Measurements from ENCODE around the gene ASTN2. TPM values are rescaled to one million over a fixed set of nuclear protein-coding genes. Genes with fewer than 3 reads are reported as not detected.

Gene ASTN2
- total RNA-seq, 1 donor from 2014 or later = 2.3 TPM

DNA sequence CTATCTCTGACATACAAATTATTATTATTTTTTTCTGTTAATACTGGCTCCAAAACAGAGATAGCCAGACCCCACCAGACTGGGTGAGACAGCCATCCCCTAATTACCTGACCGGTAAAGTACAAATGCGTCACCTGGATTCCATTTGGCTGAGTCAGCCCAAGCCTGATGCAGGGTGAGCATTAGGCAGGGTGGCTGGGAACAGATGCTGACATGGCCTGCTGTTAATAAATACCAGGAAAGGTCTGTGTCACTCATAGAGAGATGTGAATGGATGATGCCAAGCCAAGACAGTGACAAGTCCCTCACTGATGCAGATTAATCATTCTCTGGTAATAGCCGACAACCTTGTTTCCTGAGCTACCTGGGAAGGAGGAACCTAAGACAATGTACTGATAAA is 544.3 kb downstream of the ASTN2 start:
- TF ChIP-seq, protein P1, sequence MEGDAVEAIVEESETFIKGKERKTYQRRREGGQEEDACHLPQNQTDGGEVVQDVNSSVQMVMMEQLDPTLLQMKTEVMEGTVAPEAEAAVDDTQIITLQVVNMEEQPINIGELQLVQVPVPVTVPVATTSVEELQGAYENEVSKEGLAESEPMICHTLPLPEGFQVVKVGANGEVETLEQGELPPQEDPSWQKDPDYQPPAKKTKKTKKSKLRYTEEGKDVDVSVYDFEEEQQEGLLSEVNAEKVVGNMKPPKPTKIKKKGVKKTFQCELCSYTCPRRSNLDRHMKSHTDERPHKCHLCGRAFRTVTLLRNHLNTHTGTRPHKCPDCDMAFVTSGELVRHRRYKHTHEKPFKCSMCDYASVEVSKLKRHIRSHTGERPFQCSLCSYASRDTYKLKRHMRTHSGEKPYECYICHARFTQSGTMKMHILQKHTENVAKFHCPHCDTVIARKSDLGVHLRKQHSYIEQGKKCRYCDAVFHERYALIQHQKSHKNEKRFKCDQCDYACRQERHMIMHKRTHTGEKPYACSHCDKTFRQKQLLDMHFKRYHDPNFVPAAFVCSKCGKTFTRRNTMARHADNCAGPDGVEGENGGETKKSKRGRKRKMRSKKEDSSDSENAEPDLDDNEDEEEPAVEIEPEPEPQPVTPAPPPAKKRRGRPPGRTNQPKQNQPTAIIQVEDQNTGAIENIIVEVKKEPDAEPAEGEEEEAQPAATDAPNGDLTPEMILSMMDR (IDR thresholded peaks at IDR 0.05) = no peak
- Histone ChIP-seq H3K27me3 (no peaks in the 10 kb centered on the region), H3K4me1 (no peaks in the 10 kb centered on the region), H3K36me3 (no peaks in the 10 kb centered on the region), H3K27ac (no peak overlapping the region), H3K9me3 (no peaks in the 10 kb centered on the region), H3K4me3 (no peak overlapping the region)
- intact Hi-C loops (cut with DNase I) = no loop called here
- DNase-seq (ENCODE audit: low spot score in 2 of 2) = no peak

DNA sequence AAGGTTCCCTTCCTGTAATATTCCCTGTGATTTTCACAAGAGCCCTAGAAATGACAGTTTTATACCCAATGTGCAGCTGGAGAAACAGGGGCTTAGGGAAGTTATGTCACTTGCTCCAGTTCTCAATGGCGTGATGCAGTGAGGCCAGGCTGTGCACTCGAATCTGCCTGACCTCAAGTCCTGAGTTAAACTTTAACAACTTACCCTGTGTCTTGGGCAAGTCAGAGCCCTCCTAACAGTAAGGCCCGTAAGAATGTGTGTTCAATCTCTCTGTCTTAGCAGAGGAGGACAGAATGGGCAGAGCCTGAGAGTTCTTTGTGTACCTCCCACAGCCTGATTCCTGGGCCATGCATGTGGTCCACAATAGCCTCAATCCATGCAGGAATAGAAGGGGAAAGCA is 546.7 kb downstream of the ASTN2 start:
- Histone ChIP-seq H3K27me3 (no peaks in the 10 kb centered on the region), H3K27ac (no peak overlapping the region), H3K36me3 (no peaks in the 10 kb centered on the region), H3K4me3 (no peak overlapping the region), H3K9me3 (no peaks in the 10 kb centered on the region), H3K4me1 (no peaks in the 10 kb centered on the region)
- TF ChIP-seq, protein P1 (IDR thresholded peaks at IDR 0.05) = no peak
- intact Hi-C loops (cut with DNase I) = no loop called here
- DNase-seq (ENCODE audit: low spot score in 2 of 2) = no peak

DNA sequence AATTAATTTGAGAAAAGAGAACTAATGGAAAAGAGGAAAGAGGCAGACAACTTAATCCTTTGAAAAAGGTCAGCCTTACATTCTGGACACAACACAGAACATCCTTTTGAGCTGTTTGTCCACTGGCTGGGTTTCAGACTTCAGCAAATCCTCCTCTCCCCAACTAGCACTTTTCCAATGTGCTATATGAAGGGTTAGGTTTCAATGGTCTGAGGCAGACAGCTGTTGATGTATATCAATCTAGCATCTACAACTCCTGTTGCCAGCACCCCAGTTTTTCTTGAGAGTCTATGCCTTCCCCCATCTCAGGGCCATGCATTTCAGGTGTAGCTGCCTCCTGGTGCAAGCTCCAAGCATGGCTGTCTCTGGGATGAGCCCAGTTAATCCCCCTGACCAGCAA is 553.5 kb downstream of the ASTN2 start:
- TF ChIP-seq, protein P1 (IDR thresholded peaks at IDR 0.05) = no peak
- Histone ChIP-seq H3K4me1 (no peaks in the 10 kb centered on the region), H3K36me3 (no peaks in the 10 kb centered on the region), H3K27ac (no peak overlapping the region), H3K4me3 (no peak overlapping the region), H3K9me3 (no peaks in the 10 kb centered on the region), H3K27me3 (no peaks in the 10 kb centered on the region)
- DNase-seq (ENCODE audit: low spot score in 2 of 2) = no peak
- intact Hi-C loops (cut with DNase I) = no loop called here

DNA sequence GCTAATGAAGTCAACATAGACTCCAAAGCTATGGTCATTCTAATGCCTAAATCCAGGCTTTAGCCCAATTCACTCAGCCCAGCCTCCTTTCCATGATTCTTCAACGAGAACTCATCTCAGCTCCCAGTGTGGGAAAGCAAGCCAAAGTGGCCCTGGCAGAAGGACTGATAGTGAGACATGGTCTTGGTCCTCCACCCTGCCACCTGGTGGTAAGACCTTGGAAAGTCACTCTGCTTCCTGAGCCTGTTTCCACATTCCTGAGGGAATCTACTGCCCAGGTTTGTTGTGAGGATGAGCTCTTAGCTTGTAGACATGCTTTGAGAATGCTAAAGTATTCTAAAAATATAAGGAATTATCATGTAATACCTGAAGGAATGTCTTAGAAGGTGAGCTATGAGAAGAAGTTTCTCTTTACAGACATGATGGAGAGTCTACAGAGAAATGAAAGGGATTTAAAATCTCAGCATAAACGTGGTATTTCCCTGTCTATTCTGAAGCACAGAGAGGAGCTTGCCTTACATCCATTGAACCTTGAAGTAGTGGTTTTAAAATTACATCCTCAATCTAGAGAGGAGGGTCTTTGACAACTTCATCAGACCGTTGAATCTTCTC is 554.2 kb downstream of the ASTN2 start:
- H3K27ac ChIP-seq = no peak overlapping the region
- TF ChIP-seq, protein P1 (IDR thresholded peaks at IDR 0.05) = peak; percentile 13 to 49 (median 18)
- intact Hi-C loops (cut with DNase I) = no loop called here
- peak in 1 of 2 donors; percentile 62 for DNase-seq (ENCODE audit: low spot score in 2 of 2)
- H3K4me3 ChIP-seq = no peak overlapping the region
- H3K36me3 ChIP-seq = no peaks in the 10 kb centered on the region
- H3K9me3 ChIP-seq = no peaks in the 10 kb centered on the region
- H3K27me3 ChIP-seq = no peaks in the 10 kb centered on the region
- no peaks in the 10 kb centered on the region for H3K4me1 ChIP-seq

DNA sequence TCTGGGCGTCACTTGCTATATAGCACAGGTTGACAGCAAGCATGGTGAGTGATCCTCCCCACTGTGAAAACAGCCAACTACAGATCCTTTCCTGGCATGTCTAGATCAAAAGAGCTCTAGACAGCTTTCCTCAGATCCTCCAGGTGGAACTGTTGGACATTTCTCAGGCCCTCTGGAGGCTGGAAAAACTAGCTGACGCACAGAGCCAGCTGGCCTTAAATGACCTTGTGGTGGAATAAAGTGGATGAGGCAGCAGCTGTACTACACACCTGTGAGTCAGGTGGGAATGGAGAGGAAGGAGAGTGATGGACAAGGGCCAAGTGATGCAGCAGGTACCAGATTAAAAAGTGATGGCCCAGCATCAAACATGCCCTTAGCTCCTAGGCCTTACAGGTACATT is 555.1 kb downstream of the ASTN2 start:
- Histone ChIP-seq H3K27me3 (no peaks in the 10 kb centered on the region), H3K4me3 (no peak overlapping the region), H3K4me1 (no peaks in the 10 kb centered on the region), H3K27ac (no peak overlapping the region), H3K36me3 (no peaks in the 10 kb centered on the region), H3K9me3 (no peaks in the 10 kb centered on the region)
- intact Hi-C loops (cut with DNase I) = loop anchor here (10.0 kb wide), 1 partner anchor 125 kb away; no protein-coding TSS in a partner anchor
- DNase-seq (ENCODE audit: low spot score in 2 of 2) = no peak
- TF ChIP-seq, protein P1 (IDR thresholded peaks at IDR 0.05) = no peak

DNA sequence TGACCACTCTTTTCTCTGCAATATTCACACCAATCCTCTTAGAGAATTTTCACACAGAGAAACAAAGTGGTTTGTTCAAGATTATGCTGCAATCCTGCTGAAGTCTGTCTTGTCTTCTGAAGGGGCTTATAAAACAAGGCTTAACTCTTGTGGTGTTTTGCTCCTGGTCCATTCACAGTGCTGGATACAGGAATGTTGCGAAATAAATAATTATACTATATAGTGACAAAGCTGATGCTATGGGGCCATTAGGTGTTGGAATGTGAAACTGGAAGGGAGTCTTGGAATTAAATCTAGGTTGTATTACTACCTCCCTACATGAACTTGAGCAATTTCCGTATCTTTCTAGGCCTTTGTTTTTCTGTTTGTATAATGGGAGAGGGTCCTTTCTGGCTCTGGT is 557.5 kb downstream of the ASTN2 start:
- DNase-seq (ENCODE audit: low spot score in 2 of 2) = no peak
- intact Hi-C loops (cut with DNase I) = loop anchor here (10.0 kb wide), 1 partner anchor 123 kb away; no protein-coding TSS in a partner anchor

More for the DNA sequence above, 557.5 kb downstream of the ASTN2 start:
- Histone ChIP-seq H3K27me3 (no peaks in the 10 kb centered on the region), H3K36me3 (no peaks in the 10 kb centered on the region), H3K4me3 (no peak overlapping the region), H3K4me1 (no peaks in the 10 kb centered on the region), H3K27ac (no peak overlapping the region), H3K9me3 (no peaks in the 10 kb centered on the region)
- TF ChIP-seq, protein P1 (IDR thresholded peaks at IDR 0.05) = no peak

All from ascending aorta (tissue), 2 donors.